ENCODE measurements around the gene GALNT16.

The GALNT16 gene

GRCh38 chr14:69328765-69329164, 68.8 kb downstream of the GALNT16 start:
- TF ChIP-seq CTCF (conservative IDR thresholded peaks at IDR 0.05; ENCODE audit: low read depth), result no peak
- no peak for DNase-seq (ENCODE audit: low spot score)
- CTCF ChIA-PET, result interaction anchor here (0.5 kb wide), 1 partner anchor 155 kb away, joined by 3 read pairs; no protein-coding TSS in a partner anchor
- POLR2A ChIA-PET (ENCODE audit: low non-redundant PET), result no interaction called here
- no peak overlapping the region for H3K27ac ChIP-seq

- ChIA-PET CTCF (interaction anchor here (0.5 to 0.6 kb wide), 2 partner anchors 19 to 684 kb away, joined by 3 read pairs; no protein-coding TSS in a partner anchor), POLR2A (ENCODE audit: low non-redundant PET) (no interaction called here)
- no peak overlapping the region for H3K27ac ChIP-seq
- no peak for DNase-seq (ENCODE audit: low spot score)
- no peak for TF ChIP-seq CTCF (conservative IDR thresholded peaks at IDR 0.05; ENCODE audit: low read depth)
Observed at GRCh38 chr14:69331206-69331605, 71.2 kb downstream of the GALNT16 start.

- POLR2A ChIA-PET (ENCODE audit: low non-redundant PET), result no interaction called here
- no peak for TF ChIP-seq CTCF (conservative IDR thresholded peaks at IDR 0.05; ENCODE audit: low read depth)
- CTCF ChIA-PET, result no interaction called here
- no peak for DNase-seq (ENCODE audit: low spot score)
- no peak overlapping the region for H3K27ac ChIP-seq
Observed at GRCh38 chr14:69332782-69333395, 72.9 kb downstream of the GALNT16 start.

GRCh38 chr14:69333791-69334337, 73.9 kb downstream of the GALNT16 start:
- H3K27ac ChIP-seq, result no peak overlapping the region
- DNase-seq (ENCODE audit: low spot score), result no peak
- POLR2A ChIA-PET (ENCODE audit: low non-redundant PET), result no interaction called here
- CTCF ChIA-PET, result no interaction called here
- no peak for TF ChIP-seq CTCF (conservative IDR thresholded peaks at IDR 0.05; ENCODE audit: low read depth)

- ChIA-PET POLR2A (ENCODE audit: low non-redundant PET) (no interaction called here), CTCF (interaction anchor here (0.7 kb wide), 1 partner anchor 509 kb away, joined by 3 read pairs; no protein-coding TSS in a partner anchor)
- no peak for DNase-seq (ENCODE audit: low spot score)
- no peak for TF ChIP-seq CTCF (conservative IDR thresholded peaks at IDR 0.05; ENCODE audit: low read depth)
- H3K27ac ChIP-seq, result no peak overlapping the region
Observed at GRCh38 chr14:69334576-69334975, 74.6 kb downstream of the GALNT16 start.

GRCh38 chr14:69335371-69335771, 75.4 kb downstream of the GALNT16 start:
- ChIA-PET CTCF (interaction anchor here (0.7 kb wide), 1 partner anchor 508 kb away, joined by 3 read pairs; no protein-coding TSS in a partner anchor), POLR2A (ENCODE audit: low non-redundant PET) (no interaction called here)
- DNase-seq (ENCODE audit: low spot score), result no peak
- no peak for TF ChIP-seq CTCF (conservative IDR thresholded peaks at IDR 0.05; ENCODE audit: low read depth)
- no peak overlapping the region for H3K27ac ChIP-seq

Data from RWPE1 (cell line).